Endothelial cell of umbilical vein (primary cell): ENCODE measurements around the gene PTK6. TPM values are rescaled to one million over a fixed set of nuclear protein-coding genes. Genes with fewer than 3 reads are reported as not detected.

ENCODE experiments used
- BruUV-seq: library from RNA; stranded (reverse); fragments of 400-500 nt; replicated peaks from 2 replicates; lab custom pipeline; 2021; lab: Mats Ljungman, UMichigan
- CTCF ChIA-PET: fragments of 300-600, 350-600 bp; sonication (Branson Sonifier 250); formaldehyde crosslinking; loops from one replicate; lab custom pipeline; 2021; ENCODE audit warnings: antibody characterized with exemption, inconsistent platforms; lab: Charles Lee
- POLR2A ChIA-PET: fragments of 300-600, 350-600 bp; sonication (Branson Sonifier 250); formaldehyde crosslinking; loops from one replicate; lab custom pipeline; 2021; ENCODE audit warnings: antibody characterized with exemption, inconsistent platforms; lab: Charles Lee
- DNase-seq: peaks from one replicate; pipeline ENCODE4 v3.0.0-alpha.2; 2011; ENCODE audit warnings: low read depth, low spot score
- FAIRE-seq: peaks from 2 replicates; lab custom pipeline; 2011; peaks lifted over from hg19 to GRCh38; lab: Jason Lieb, UNC
- H2AFZ ChIP-seq: 2 replicates; pipeline ENCODE4 v1.6.0; 2012; ENCODE audit warnings: low read depth, low read length, control low read depth, inconsistent platforms
- H3K27ac ChIP-seq: 2 replicates; pipeline ENCODE4 v1.5.1; 2011; ENCODE audit warnings: low read depth, mild to moderate bottlenecking, control low read depth, low read length, moderate library complexity; ENCODE audit not compliant: insufficient read depth
- H3K27me3 ChIP-seq, 2 experiments: 2 replicates each; pipeline versions ENCODE4 v1.6.0 to v1.6.1; 2011; ENCODE audit warnings: low read length in 2 of 2, mixed read lengths in 1 of 2; ENCODE audit not compliant: control insufficient read depth in 2 of 2, insufficient read depth in 2 of 2
- H3K36me3 ChIP-seq, 2 experiments: 2 replicates in 1 of 2; 3 replicates in 1 of 2; pipeline ENCODE4 v1.5.1; 2011; ENCODE audit warnings: low read length in 2 of 2, mild to moderate bottlenecking in 1 of 2, moderate library complexity in 1 of 2; ENCODE audit not compliant: control insufficient read depth in 2 of 2, insufficient read depth in 2 of 2; ENCODE audit errors: extremely low read depth in 1 of 2
- H3K4me1 ChIP-seq: 3 replicates; pipeline ENCODE4 v1.5.1; 2011; ENCODE audit warnings: mild to moderate bottlenecking, low read length; ENCODE audit not compliant: control insufficient read depth, insufficient read depth; ENCODE audit errors: extremely low read depth
- H3K4me2 ChIP-seq: 2 replicates; pipeline ENCODE4 v1.6.1; 2011; ENCODE audit warnings: low read length, control low read depth, mixed read lengths; ENCODE audit not compliant: insufficient read depth
- H3K4me3 ChIP-seq, 3 experiments: fragments of 200-600 bp in 1 of 3; sonication (generic), shearing (Covaris generic) in 1 of 3; replicated peaks in 1 of 3; 2 replicates each; pipeline ENCODE4 v1.5.1; 2011 to 2016; ENCODE audit warnings: control low read depth in 3 of 3, low read length in 3 of 3, mild to moderate bottlenecking in 2 of 3, inconsistent platforms in 1 of 3, low read depth in 1 of 3, moderate library complexity in 1 of 3; ENCODE audit not compliant: insufficient read depth in 1 of 3
- H3K79me2 ChIP-seq: 2 replicates; pipeline ENCODE4 v1.6.0; 2012; ENCODE audit warnings: low read length, inconsistent platforms; ENCODE audit not compliant: control insufficient read depth, insufficient read depth
- H3K9ac ChIP-seq: replicated peaks from 2 replicates; pipeline ENCODE3; 2011; ENCODE audit warnings: low read length, control low read depth; ENCODE audit not compliant: insufficient read depth; ENCODE audit errors: extremely low read depth
- H3K9me1 ChIP-seq: replicated peaks from 3 replicates; pipeline ENCODE4 v1.6.0; 2011; ENCODE audit warnings: mild to moderate bottlenecking, low read length; ENCODE audit not compliant: control insufficient read depth, insufficient read depth; ENCODE audit errors: extremely low read depth
- H3K9me3 ChIP-seq: replicated peaks from 2 replicates; pipeline ENCODE4 v1.5.1; 2012; ENCODE audit warnings: low read length, inconsistent platforms; ENCODE audit not compliant: control insufficient read depth, insufficient read depth
- H4K20me1 ChIP-seq: replicated peaks from 2 replicates; pipeline ENCODE3; 2011; ENCODE audit warnings: mild to moderate bottlenecking, low read length; ENCODE audit not compliant: control insufficient read depth, insufficient read depth; ENCODE audit errors: extremely low read depth
- EZH2 ChIP-seq: IDR thresholded peaks from 2 replicates; pipeline ENCODE4 v1.6.1; 2012; ENCODE audit warnings: borderline replicate concordance, low read depth, mild to moderate bottlenecking, moderate library complexity, low read length, inconsistent platforms; ENCODE audit not compliant: severe bottlenecking
- FOS ChIP-seq: IDR thresholded peaks from 2 replicates; pipeline ENCODE4 v1.6.1; 2011; ENCODE audit warnings: mild to moderate bottlenecking, low read length, moderate library complexity, borderline replicate concordance; ENCODE audit not compliant: insufficient read depth
- GATA2 ChIP-seq: IDR thresholded peaks from 2 replicates; pipeline ENCODE4 v1.7.0; 2011; ENCODE audit warnings: low read depth, mild to moderate bottlenecking, moderate library complexity, mixed read lengths, low read length; ENCODE audit not compliant: insufficient read length, insufficient read depth
- JUN ChIP-seq: IDR thresholded peaks from 2 replicates; pipeline ENCODE4 v1.6.1; 2011; ENCODE audit warnings: borderline replicate concordance, low read depth; ENCODE audit not compliant: insufficient read length, insufficient read depth
- POLR2A ChIP-seq: IDR thresholded peaks from 2 replicates; pipeline ENCODE4 v1.6.1; 2012; ENCODE audit warnings: low read depth, mild to moderate bottlenecking, control low read depth, low read length
- dilution Hi-C: fragments of 300-500 bp; cut with MboI; formaldehyde crosslinking; loops from one replicate; pipeline ENCODE4 v1.15.0; 2019; ENCODE audit warnings: low sequenced_read_pairs; ENCODE audit not compliant: extremely low pct_ligation_motif_present
- intact Hi-C: fragments of 100-400 bp; cut with micrococcal nuclease; formaldehyde crosslinking; loops from one replicate; pipeline ENCODE4 v1.10.0; 2022
- polyA plus RNA-seq, 4 experiments: library from polyadenylated mRNA; depleted of rRNA in 3 of 4; stranded (reverse) in 3 of 4; unstranded in 1 of 4; fragments of >200 nt; gene quantifications; 2 replicates each; pipeline versions ENCODE4 v1.2.1 to v1.2.3, GENCODE V29; 2011 to 2012; ENCODE audit warnings: missing spikeins in 1 of 4
- total RNA-seq: library from RNA; stranded (reverse); gene quantifications from 2 replicates; pipeline ENCODE4 v1.2.3, GENCODE V29; 2021
- TF ChIP-seq, protein P1 (sequence below), 2 donors: IDR thresholded peaks; 1 replicate in 1 of 2; 2 replicates in 1 of 2; pipeline ENCODE4 v1.5.1; 2011; ENCODE audit warnings: low read length in 2 of 2, mild to moderate bottlenecking in 2 of 2, moderate library complexity in 2 of 2, control low read depth in 1 of 2, inconsistent platforms in 1 of 2, low read depth in 1 of 2; ENCODE audit not compliant: insufficient read depth in 1 of 2; ENCODE audit errors: extremely low read depth in 1 of 2

Gene PTK6
- total and polyA plus RNA-seq, 2 donors (not counting 3 experiments of a cell fraction or from before 2014, with no cell fraction given): 0.18 TPM; not detected in 1

DNA sequence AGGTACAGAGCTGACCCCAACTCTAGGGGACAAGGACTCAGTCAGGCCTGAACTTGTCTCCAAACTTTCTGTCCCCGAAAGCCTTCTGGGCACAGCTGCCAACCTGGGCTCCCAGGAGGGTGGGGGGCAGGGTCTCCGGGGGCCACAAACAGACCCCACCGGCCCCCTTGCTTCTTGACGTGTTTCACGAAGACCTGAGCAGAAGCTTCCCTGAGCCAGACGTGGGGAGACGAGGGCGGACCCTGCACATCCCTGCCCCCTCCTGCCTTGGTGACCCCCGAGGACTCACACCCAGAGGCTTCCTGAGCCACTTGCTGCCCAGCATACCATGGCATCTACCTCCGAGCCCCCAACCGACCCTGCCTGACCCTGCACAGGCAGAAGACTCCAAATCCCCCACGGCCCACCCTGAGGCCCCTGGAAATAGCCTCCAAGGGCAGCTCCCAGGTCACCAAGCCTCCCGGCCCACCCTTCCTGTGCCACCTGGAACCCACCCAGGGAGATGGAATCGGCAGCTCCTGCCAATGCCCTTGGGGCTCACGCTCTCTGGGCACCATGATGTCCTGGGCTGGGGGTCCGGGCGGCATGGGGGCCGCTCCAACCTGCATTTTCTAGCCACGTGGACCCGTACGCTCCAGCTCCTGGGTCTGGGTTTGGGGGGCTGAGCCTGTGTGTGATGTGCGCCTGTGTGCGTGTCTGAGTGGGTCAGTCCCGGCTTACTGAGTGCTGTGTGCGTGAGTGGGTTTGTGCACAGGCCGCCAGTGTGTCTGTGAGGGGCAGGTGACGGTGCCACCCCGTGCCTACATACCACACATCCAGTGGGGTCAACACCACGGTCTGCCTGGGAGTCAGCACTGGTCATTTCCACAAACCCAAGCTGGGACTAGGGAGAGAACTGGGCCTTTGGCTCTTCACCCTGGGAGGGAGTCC lies 2.5 kb upstream of the PTK6 start:
- Histone ChIP-seq H3K4me1 (no peaks in the 10 kb centered on the region), H3K9me3 (no peaks in the 10 kb centered on the region), H4K20me1 (no peaks in the 10 kb centered on the region), H3K36me3 (no peaks in the 10 kb centered on the region), H3K9ac (no peak overlapping the region), H3K79me2 (no peaks in the 10 kb centered on the region), H3K4me2 (no peak overlapping the region), H3K27ac (no peak overlapping the region), H3K9me1 (no peaks in the 10 kb centered on the region), H3K4me3 (no peak overlapping the region), H3K27me3 (no peaks in the 10 kb centered on the region), H2AFZ (no peak overlapping the region)
- DNase-seq (no peak), FAIRE-seq (no peak)
- CTCF ChIA-PET: interaction anchor here (0.7 to 5.7 kb wide), 9 partner anchors 7 to 582 kb away, joined by 3 to 89 read pairs (median 12); partner anchors contain the start of genes PPDPF and SRMS
- dilution Hi-C loops (no loop called here), intact Hi-C loops (loop anchor here (2.0 kb wide), 2 partner anchors 235 to 517 kb away; no protein-coding TSS in a partner anchor)
- TF ChIP-seq JUN: no peak
- no peak for TF ChIP-seq GATA2
- TF ChIP-seq, protein P1, sequence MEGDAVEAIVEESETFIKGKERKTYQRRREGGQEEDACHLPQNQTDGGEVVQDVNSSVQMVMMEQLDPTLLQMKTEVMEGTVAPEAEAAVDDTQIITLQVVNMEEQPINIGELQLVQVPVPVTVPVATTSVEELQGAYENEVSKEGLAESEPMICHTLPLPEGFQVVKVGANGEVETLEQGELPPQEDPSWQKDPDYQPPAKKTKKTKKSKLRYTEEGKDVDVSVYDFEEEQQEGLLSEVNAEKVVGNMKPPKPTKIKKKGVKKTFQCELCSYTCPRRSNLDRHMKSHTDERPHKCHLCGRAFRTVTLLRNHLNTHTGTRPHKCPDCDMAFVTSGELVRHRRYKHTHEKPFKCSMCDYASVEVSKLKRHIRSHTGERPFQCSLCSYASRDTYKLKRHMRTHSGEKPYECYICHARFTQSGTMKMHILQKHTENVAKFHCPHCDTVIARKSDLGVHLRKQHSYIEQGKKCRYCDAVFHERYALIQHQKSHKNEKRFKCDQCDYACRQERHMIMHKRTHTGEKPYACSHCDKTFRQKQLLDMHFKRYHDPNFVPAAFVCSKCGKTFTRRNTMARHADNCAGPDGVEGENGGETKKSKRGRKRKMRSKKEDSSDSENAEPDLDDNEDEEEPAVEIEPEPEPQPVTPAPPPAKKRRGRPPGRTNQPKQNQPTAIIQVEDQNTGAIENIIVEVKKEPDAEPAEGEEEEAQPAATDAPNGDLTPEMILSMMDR (IDR thresholded peaks at IDR 0.05; ENCODE audit: extremely low read depth in 1 of 2, insufficient read depth in 1 of 2, low read depth in 1 of 2, low read length in 2 of 2): no peak
- no peak for TF ChIP-seq EZH2
- TF ChIP-seq POLR2A: no peak
- no peak for TF ChIP-seq FOS
- BruUV-seq: no TSS peak
- POLR2A ChIA-PET: interaction anchor here (0.6 kb wide), 1 partner anchor 11 kb away, joined by 3 read pairs; no protein-coding TSS in a partner anchor
